T47D (cell line): ENCODE data around the gene CRYZL1.
"Not testable (repeated sequence)": the region's sequence is repeated elsewhere in the genome, so short reads cannot be mapped to it uniquely, and the experiment has no call there.

Experiments used
- DNase-seq, 2 experiments: peaks; one replicate each; pipeline versions ENCODE4 v3.0.0 to v3.0.0-alpha.2; 2011 to 2012; ENCODE audit warnings: low read depth in 1 of 2, low spot score in 1 of 2
- JUND ChIP-seq: IDR thresholded peaks from 2 replicates; pipeline ENCODE4 v1.6.1; 2012; ENCODE audit warnings: low read depth
- in situ Hi-C: cut with HindIII; loops from 2 replicates; pipeline ENCODE4 v1.10.0; 2016; ENCODE audit warnings: low sequenced_read_pairs, low pct_unique_long_range_greater_than_20kb

CRYZL1 gene

DNA sequence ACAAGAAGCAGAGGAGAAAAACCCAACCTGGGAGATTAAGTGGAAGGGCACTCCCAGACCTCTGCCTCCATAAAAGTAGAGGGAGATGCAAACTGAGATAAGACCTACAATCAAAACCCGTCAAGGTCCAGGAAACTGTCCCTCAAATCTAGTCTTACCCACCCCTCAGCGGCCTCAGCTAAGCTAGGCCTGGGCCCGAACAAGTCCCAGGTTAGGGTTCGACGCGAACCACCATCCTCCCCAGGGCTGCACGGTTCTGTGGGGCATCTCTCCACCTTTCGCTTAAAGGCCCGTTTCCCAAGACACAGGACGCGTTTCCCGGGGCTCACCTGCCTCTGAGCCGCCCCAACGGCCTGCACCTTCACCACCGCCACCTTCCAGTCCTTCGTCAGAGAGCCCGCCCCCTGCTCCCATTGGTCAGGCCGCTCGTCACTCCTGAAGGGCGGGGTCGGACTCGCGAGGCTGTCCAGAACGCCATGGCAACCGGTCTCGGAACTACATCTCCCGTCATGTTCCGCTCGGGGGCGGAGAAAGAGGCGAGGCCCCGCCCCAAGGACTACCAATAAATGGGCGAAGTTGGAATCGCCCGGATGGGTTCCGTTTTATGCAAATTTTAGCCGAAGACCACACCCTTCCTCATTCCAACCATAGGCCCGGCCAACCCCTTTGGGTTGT, at the start of gene CRYZL1:
TSS of gene CRYZL1 (minus strand) at position 390 of the 675 bp plus-strand sequence. CDS start 10,190 bp downstream, outside the sequence.
- in situ Hi-C loops: no loop called here
- no peak for TF ChIP-seq JUND
- DNase-seq: peak; percentile 84 to 100

DNA sequence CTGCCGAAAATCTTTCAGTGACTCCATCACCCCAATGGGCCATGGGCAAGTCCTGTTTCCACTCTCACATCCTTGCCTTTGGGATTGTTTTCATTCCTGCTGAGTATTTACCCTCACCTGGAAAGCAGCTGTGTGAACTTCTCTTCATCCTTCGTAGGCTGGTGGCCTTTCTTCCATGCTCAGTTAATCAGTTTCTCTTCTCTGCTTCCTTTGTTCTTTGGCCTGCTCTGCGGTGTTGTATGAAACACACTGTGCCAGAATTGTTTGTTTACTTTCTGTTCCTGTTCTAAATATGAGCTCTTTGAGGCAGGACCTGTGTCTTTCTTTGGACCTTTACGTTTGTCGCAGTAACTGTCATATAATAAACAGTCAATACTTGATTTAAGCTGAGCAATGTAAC, 49.3 kb upstream of the CRYZL1 start:
- TF ChIP-seq JUND: no peak
- DNase-seq: no peak
- in situ Hi-C loops: no loop called here

DNA sequence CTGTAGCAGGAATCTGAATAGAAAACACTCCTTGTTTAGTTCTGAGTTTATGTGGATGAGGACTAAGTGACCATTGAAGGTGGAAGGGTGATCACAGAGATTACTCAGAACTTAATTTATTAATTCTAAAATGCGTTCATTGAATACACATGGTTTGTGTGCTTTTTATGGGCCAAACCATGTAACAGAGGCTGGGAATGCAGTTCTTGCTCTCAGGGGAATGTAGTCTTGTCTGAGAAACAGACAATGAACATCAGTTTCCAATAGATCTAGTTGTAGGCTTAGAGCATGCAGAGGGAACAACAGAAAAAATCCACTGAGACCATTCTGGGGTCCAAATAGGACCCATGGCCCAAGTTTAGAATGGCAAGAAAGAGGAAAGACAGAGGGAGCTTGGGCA, 46.8 kb upstream of the CRYZL1 start:
- no peak for TF ChIP-seq JUND
- DNase-seq: no peak
- in situ Hi-C loops: no loop called here

DNA sequence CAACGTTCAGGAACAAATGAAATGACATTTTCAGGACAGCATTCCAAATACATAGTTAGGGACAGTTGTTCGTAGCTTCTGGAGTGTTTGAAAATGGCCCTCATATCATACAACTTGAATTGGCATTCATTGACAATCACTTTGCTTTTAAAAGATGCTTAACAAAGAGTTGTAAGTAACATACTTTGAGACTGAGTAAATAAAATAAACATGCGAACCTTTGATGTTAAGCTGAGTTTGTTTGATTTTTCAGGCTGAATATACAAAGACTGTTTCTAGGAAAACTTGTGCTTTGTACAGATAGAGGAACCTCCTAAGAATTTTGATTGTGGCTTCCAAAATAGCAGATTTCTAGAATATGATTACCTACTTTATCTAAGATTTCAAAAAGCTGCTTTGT, 46.1 kb upstream of the CRYZL1 start:
- in situ Hi-C loops: no loop called here
- DNase-seq: no peak
- no peak for TF ChIP-seq JUND

DNA sequence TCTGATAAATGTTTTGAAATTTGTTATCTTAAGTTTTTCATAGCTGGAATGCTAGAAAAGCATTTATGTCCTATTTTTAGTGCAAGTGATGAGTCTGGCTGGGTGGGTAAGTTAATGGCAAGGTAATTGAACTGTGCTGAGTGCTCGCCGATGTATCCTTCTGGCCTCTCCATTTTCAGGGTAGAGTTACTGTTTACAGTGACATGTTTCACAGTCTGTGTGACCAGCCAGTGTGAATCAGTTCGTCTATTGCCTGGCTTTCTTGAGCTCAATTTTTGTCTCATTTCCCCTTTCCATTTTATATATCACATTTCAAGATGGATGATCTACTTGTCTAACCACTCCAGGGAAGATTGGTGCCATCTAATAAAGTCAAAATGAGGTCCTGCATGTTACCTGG, 44.8 kb upstream of the CRYZL1 start:
- DNase-seq: no peak
- no peak for TF ChIP-seq JUND
- in situ Hi-C loops: no loop called here

DNA sequence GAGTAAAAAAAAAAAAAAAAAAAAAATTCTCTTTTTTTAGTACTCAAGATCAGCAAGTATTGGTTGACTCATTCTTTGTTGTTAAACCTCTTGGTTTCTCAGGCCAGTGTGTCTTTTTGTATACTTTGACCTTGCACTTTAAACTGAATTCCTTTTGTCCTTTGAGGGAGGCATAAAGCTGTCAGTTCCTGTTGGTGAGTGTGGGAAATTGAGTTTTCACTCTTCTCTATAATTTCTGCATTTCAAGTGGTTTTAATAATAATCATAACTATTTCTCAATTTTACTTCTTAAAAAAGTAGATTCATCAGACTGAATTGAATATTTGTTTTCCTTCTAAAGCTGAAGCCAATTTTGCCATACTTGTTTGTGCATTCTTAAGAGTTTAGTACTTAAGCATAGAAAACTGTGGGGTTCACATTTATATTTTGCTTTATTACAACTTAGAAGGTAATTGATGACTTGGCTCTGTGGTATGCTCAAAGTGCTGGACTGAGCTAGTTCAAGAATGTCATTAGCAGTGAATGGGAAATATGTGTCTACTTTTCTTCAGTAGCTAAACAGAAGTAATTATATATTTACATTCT, 44.2 kb upstream of the CRYZL1 start:
- TF ChIP-seq JUND: no peak
- DNase-seq: no peak

DNA sequence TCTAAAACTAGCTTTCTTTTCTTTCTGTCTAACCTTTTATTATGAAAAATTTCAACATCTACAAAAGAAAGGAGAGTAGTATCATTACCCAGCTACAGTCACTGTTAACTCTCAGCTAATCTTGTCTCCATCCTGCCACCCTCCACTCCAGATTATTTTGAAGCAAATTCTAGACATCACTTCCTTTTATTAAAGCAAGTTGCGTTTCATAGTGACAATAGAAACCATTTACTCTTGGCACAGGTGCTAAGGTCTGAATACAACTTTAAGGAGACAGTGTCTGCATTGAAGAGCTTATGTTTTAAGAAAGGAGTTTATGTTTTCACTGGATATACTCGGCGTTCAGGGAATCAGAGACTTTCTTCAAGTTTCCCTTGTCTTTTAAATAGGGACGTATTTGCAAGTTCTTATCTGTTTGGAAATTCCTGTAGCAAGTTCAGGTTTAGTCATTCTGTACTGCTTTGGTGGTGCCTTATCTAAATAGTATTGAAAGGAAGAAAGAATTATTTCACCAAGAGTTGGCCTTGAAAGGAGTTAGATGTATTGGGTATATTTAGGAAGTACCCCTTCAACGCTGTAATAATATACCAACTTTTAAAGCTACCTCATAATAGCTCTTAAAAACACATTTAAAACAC, 43.5 kb upstream of the CRYZL1 start:
- DNase-seq: no peak
- TF ChIP-seq JUND: no peak
- in situ Hi-C loops: no loop called here

More for the DNA sequence above, 44.2 kb upstream of the CRYZL1 start:
- in situ Hi-C loops: no loop called here

DNA sequence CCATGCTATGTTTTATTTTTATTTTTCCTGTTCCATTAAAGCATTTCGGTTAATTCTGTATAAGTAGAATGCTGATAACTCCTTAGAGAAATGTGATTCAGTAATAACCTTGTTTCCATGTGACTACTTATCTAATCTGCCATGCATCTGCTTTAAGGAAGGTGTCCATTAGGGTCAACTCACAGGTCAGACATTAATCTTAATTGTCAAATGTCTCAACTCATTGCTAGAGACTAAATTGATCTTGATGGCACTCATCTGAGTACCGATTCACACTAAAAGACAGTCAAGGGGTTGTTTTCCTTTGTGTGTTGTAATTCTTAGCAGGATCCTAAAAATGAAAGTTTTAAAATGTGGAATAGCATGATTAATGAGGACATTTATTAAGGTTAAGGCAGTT, 42.5 kb upstream of the CRYZL1 start:
- DNase-seq: no peak
- in situ Hi-C loops: no loop called here
- no peak for TF ChIP-seq JUND

DNA sequence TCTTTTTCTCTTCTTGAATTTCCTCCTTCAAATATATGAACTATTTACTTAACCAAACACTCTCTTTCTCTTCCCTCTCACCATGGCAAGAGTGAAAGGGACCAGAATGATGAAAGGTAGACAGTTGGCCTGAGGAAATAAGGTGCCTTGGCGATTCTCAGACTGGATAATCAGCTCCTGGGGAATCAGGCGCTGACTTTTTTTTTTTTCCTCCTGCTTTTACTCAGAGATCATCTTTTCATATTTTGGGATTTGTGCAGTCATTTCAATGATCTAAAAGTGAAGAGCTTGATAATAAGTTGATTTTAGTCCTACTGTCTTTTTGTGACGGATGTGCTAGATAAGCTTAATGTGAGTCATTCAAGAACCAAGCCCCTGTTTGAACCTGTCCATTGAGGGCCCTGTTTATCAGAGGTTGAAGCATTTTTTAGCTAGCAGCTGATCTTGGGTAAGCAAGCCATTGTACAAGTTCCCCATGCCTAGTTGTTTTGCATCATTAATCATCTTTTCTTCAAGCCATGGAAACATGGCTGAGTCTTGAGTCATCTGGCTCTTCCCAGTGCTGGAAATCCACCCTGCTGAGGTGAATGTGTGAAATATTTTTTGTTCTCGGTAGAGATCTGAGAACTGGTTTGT, 41.6 kb upstream of the CRYZL1 start:
- in situ Hi-C loops: no loop called here
- no peak for DNase-seq
- no peak for TF ChIP-seq JUND

DNA sequence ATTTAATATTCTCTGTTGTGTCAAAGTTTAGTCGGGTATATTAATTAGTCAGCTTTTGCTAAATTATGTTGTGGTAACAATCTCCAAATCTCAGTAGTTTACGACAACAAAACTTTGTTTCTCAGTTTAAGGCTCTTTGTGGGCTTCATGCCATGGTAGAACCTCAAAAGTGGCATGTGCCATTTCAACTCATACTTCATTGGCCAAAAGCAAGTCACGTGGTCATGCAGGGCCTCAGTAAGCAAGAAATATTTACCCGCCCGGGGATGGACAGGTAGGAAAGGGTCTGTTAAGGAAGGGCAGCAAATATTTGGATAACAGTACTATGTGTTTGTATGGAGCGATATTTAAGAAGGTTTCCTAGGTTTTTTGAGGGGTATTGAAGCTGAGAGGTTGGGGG, 39.3 kb upstream of the CRYZL1 start:
- no peak for TF ChIP-seq JUND
- DNase-seq: no peak
- in situ Hi-C loops: no loop called here

DNA sequence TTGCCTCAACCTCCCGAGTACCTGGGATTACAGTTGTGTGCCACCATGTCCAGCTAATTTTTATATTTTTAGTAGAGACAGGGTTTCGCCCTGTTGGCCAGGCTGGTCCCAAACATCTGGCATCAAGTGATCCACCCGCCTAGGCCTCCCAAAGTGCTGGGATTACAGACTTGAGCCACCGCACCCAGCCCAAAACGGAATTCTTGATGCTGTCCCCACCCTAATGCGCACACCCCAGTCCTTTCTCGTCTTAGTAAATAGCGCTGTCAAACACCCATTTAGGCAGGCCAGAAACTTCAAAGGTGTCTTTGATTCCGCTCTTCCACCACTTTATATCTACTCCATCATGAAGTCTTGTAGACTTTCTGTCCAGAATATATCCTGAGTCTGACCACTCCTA, 35.9 kb upstream of the CRYZL1 start:
- in situ Hi-C loops: no loop called here

DNA sequence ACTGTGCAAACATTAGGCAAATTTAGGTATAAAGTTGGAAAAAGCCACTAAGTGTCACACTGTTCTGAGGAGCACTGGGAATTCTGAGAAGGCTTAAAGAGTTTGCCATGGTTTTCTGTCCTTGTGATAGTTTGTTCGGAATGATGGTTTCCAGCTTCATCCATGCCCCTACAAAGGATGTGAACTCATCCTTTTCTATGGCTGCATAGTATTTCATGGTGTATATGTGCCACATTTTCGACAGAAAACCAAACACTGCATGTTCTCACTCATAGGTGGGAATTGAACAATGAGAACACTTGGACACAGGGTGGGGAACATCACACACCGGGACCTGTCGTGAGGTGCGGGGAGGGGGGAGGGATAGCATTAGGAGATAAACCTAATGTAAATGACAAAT, 35.1 kb upstream of the CRYZL1 start:
- in situ Hi-C loops, DNase-seq: not testable (repeated sequence)

More for the DNA sequence above, 35.9 kb upstream of the CRYZL1 start:
- no peak for TF ChIP-seq JUND
- DNase-seq: no peak

DNA sequence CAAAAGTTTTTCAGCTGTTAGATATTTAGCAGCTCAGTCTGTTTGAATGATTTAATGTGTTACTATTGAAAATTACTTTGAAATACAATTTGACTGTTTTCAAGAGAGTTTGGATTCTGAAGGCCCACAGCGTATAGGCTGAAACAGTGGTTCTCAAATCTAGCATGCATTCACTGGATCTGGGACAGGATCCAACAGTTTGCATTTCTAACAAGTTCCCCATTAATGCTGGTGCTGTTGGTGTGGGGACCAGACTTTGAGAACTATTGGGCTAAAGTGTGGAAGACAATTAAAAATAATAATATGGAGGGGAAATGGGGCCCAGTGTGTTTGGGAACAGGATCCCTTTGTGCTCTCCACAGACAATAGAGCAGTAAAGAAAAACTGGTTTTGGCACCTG, 32.7 kb upstream of the CRYZL1 start:
- TF ChIP-seq JUND: no peak
- in situ Hi-C loops: no loop called here
- DNase-seq: no peak

DNA sequence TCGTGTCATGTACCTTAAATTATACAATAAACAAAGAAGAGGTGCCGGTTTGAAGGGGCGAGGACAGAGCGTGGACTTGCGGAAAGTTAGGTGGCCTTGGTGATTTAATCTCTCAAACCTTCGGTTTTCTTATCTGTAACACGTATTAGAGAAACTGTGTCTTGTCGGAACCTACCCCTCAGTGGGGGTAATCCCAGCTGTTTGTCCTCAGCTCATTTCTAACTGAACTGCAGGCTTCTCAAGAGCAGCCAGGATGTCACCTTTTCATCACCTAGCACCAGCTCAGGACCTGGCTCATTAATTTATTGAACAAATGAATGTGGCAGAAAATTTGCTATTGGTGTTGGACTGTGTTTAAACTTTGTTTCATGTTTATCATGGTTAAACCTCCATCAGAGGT, 31.9 kb upstream of the CRYZL1 start:
- DNase-seq: no peak
- in situ Hi-C loops: no loop called here
- TF ChIP-seq JUND: no peak
